T-helper 2 cell (primary cell): Measurements from ENCODE around the gene COL5A2.

Experiments used
- DNase-seq, 5 experiments: peaks; one replicate each; pipeline versions ENCODE4 v3.0.0 to v3.0.0-alpha.2; 2012 to 2022

Gene COL5A2

DNA sequence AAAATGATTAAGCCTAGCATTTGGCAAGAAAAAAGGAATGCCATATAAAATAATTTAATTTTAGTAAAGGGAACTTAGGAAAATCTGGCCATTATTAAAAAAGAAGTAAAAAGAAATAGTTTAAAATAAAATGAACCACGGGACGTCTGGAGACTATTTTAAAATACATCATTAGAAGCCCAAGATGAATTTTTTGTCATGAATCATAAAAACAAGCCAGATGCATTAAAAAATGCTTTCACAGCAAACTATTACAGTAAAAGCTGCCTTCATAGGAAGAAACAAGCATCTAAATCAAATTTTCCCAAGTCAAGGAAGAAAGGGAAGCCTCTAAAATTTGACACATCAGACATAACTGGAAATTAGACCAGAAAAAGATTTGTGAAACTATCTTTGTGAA, 33.0 kb downstream of the COL5A2 start:
- DNase-seq, result no peak

DNA sequence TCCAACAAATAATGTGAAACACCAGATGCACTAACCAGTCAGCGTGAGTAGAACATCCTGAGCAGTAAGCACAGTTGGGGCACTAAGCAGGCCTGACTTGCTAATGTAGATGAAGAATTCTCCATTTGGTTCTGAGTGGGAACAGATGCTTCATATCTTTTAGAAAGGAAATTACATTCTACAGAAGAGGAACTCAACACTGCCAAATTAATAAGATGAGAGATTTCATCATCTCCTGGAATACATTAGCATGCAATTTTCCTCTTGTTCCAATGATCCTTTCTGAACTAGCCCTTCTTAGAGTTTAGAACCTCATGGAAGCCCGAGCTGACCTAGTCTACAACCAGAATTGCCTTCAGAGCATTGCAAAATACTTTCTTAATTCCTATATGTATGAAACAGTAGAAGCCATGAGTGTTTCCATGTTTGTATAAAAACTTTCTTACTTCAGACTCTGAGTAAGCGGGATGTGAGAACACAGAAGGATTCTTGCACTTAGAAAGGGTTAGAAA, 34.8 kb downstream of the COL5A2 start:
- DNase-seq, result no peak

- DNase-seq, result no peak
Measured at GRCh38 chr2:189143925-189144324, 35.6 kb downstream of the COL5A2 start.

DNA sequence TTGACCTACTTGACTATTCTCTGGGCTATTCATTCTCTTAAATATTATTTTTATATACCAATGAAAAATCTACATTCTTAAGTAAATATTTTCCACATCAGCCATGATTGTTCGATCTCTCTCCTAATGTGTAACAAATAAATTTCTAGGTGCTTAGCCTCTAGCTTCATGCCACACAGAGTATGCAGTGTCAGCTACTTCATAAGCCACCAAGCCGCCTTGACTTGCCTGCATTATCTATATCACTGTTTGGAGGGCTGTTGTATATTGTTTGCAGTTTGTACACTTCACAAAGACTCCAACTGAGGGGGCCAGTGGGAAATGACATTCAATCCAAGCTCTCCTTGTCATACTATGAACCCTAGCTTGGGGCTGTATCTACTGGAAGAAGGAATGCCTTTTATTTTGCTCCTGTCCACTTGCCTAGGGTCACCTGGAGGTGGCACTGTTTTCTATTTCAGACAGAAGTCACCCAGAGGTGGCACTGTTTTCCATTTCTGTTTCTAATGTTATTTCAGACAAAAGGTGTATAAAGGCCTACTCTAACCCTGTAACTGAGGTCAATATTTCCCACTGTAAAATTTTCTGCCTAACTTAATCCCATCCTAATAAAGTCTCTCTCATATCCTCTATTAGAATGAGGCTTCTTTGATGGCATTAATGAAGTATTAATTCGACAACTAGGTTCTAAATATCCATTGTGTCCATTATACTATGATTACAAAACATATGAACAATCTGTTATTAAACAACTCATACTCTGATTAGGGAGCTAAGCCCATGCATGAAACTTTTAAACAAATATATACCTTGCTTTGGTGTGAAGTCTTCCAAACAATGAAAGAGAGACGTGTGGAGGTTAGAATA, 36.4 kb downstream of the COL5A2 start:
- DNase-seq, result peak in 3 of 5 experiments; percentile 11 to 53 (median 25)

GRCh38 chr2:189138800-189139199, 40.8 kb downstream of the COL5A2 start:
- no peak for DNase-seq

- DNase-seq, result no peak
Measured at GRCh38 chr2:189137519-189137918, 42.0 kb downstream of the COL5A2 start.

- no peak for DNase-seq
Measured at GRCh38 chr2:189134485-189134884, 45.1 kb downstream of the COL5A2 start.

DNA sequence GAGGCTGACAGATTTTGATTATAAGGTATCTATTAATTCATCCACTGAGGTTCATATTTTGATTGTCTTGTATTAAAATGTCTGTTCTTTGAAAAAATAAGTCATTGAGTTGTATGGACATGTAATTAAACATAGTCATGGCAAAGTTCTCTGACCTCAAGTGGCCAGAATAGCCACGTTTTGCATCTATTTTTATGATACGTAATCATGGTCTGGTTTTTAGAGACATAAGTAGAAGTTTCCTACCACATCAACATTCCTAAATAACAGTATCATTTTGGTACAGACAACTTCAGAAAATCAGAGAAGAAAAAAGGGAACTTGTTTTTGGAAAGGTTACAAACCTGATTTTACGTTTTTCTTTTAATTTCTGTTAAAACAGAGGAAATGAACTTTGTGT, 47.6 kb downstream of the COL5A2 start:
- no peak for DNase-seq

GRCh38 chr2:189129971-189130370, 49.6 kb downstream of the COL5A2 start:
- no peak for DNase-seq

GRCh38 chr2:189128970-189129369, 50.6 kb downstream of the COL5A2 start:
- no peak for DNase-seq

GRCh38 chr2:189127756-189128155, 51.8 kb downstream of the COL5A2 start:
- no peak for DNase-seq

GRCh38 chr2:189125195-189125594, 54.4 kb downstream of the COL5A2 start:
- no peak for DNase-seq

- DNase-seq, result no peak
Measured at GRCh38 chr2:189124175-189124574, 55.4 kb downstream of the COL5A2 start.

GRCh38 chr2:189118386-189118785, 61.2 kb downstream of the COL5A2 start:
- DNase-seq, result no peak

GRCh38 chr2:189116979-189117378, 62.6 kb downstream of the COL5A2 start:
- no peak for DNase-seq

DNA sequence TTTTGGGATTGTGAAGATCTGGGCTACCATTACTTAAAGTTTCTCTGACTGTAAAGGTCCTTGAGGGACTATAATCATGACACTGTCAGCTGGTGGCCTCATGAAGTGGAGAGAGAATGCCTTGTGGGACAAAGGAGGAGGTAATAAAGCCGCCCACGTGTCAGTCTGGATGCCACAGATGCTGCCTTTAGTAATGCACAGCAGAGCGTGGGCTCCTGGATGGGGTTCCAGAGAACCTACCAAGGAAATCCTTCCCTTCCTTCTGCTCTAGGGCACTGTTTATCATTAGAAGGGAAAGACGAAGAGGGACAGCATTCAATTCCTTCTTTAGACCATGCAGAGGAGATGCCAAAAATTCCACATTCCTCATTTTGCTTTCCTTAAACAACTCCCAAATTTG, 63.5 kb downstream of the COL5A2 start:
- DNase-seq, result no peak

- DNase-seq, result no peak
Measured at GRCh38 chr2:189115126-189115525, 64.4 kb downstream of the COL5A2 start.

DNA sequence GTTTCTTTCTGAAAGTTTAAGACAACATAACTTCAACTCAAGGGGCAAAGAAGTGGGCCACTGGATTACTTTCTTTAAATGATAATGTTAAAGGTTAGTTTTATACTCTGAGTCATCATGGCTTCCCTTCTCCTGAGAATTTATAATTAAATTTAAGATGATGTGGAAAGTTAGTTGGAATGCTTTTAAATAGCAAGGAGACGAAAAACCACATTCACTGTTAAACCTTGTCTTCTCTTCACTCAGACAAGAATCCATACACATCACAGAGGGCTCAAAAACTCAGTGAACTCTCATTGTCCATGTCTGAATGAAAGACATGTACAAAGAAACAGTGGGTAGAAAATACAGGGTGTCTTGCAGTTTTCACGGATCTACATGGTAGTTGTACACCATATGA, 65.6 kb downstream of the COL5A2 start:
- DNase-seq, result no peak

DNA sequence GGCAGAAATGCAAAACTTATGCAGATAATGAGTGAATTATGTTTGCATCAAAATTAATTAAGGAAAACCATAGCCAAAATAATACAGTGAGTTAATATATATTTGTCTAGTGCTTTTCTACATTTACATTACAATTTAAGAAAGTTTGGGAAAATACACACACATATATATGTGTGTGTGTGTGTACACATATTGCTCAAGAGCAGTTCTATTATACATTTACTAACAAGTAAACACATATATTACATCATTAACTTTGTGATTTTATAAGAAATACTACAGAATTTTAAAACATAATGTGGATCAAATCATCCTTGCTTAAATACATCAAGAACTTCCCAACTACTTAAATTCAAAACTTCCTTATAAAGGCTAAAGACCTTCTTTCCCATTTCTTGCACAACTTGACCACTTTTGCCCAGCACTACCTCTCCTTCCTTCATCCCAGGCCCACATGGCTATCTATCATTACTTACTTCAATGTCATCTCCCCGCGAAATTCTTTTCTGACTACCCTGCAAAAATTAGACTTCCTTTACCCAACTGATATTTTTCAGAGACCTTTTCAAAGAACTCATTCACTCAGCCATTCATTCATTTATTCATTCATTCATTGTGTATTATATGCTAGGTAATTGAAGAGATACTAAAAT, 68.4 kb downstream of the COL5A2 start:
- DNase-seq, result no peak

DNA sequence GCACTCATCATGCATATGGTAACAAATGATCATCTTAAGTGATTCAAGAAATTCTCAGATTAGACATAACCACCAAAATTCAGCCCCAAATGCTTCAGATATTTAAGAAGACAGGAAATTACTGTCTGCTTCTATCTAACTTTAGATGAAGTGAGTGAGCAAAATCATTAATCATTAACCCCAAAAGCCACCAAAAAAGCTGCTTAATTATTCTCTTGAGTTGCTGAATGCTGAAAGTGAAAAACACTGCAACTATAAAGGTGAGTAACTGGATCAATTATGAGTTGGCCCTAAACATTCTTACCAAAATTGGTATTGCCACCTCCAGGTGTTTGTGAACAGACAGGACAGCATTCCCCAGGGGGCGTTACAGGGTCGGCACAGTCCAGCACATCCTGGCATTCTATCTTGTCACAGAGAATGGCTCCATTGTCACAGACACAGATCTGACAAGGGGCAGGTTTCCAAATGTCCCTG, 69.6 kb downstream of the COL5A2 start:
- no peak for DNase-seq

GRCh38 chr2:189104934-189105333, 74.6 kb downstream of the COL5A2 start:
- no peak for DNase-seq

DNA sequence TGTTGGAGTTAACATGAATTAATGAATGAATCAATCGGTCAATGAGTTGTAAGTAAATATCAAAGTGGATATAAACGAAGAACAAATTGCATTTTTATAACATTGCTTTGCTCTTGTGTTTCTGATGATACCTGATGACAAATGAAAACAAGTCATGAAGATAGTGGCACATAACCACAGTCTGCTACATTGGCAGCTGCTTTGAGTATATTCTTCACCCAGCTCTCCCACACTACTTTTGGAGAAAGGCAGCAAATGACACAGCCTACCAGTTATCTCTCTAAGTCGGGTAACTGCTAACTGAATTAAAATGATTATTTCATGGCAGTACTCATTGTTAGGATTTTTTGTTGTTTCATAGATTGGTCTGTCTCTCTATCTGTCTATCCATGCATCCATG, 76.8 kb downstream of the COL5A2 start:
- DNase-seq, result no peak

DNA sequence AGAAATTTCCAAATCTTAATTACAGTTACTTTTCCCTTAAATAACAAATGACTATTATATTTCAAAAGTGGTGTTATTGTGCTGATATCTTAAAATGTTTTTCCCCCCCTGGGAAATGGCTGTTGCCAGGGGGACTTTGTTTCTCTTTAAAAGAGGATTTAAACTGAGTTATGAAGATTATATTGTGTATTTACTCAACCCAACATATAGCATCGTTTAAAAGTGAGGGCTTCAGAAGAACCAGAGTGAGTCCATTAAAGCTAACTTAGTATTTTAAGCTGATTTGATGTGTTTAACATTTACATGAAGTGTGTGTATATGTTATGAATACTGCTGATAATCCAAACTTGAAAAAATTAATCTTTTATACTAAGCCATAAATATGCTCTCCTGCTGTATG, 81.6 kb downstream of the COL5A2 start:
- DNase-seq, result no peak
